ENCODE measurements around the gene TTC7B. TPM values are rescaled to one million over a fixed set of nuclear protein-coding genes. Genes with fewer than 3 reads are reported as not detected.

TTC7B gene
- total RNA-seq, 4 donors from 2014 or later, result 31.0 to 49.7 (median 45.1) TPM

- TF ChIP-seq CTCF (IDR thresholded peaks at IDR 0.05; ENCODE audit: low read depth), result no peak
Measured at GRCh38 chr14:90599748-90600507, 216.3 kb downstream of the TTC7B start.

GRCh38 chr14:90599339-90599738, 216.9 kb downstream of the TTC7B start:
- no peak for TF ChIP-seq CTCF (IDR thresholded peaks at IDR 0.05; ENCODE audit: low read depth)

GRCh38 chr14:90597961-90598360, 218.3 kb downstream of the TTC7B start:
- TF ChIP-seq CTCF (IDR thresholded peaks at IDR 0.05; ENCODE audit: low read depth), result no peak

DNA sequence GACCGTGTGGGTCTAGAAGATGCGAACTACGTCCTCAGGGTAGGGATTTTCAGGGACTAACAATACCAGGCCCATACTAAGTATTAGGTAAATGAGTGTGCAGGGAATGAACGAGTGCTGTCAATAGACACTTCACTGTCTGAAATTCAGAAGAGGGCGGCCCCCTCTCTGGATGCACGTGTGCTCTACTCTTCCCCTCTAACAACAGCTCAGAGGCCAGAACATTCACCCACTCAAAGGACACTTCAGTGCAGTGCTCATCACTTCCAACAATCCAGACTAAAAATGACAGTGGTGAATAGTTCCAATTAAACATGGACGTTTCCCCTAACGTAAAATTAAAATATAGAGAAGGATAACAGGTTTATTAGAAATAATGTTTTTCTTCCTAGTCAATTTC, 219.5 kb downstream of the TTC7B start:
- TF ChIP-seq CTCF (IDR thresholded peaks at IDR 0.05; ENCODE audit: low read depth), result no peak

- no peak for TF ChIP-seq CTCF (IDR thresholded peaks at IDR 0.05; ENCODE audit: low read depth)
Measured at GRCh38 chr14:90593254-90594040, 222.8 kb downstream of the TTC7B start.

GRCh38 chr14:90592655-90593054, 223.6 kb downstream of the TTC7B start:
- TF ChIP-seq CTCF (IDR thresholded peaks at IDR 0.05; ENCODE audit: low read depth), result no peak

DNA sequence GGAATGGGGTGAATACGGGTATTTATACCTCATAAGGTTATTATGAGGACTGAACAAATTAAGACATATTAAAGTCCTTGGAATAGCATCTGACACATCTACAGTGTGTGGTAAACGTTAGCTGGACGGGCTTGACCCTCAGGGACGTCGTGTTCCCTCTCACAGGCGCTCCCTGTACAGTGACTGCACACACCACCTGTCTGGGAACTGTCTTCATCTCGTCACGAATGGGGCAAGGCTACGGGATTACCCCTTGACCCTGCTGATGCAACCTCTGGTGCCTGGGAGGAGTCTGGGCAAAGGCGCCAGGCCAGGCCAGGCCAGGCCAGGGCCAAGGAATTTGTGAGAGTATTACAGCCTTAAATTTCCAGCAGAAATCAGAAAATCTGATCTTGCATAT, 228.3 kb downstream of the TTC7B start:
- TF ChIP-seq CTCF (IDR thresholded peaks at IDR 0.05; ENCODE audit: low read depth), result no peak

Data from subcutaneous adipose tissue (tissue), 4 donors.